ENCODE data around the gene PGRMC1.
A peak's percentile ranks its signal among the peaks of the same experiment; 100 is the strongest.
"Not testable (repeated sequence)": the region's sequence is repeated elsewhere in the genome, so short reads cannot be mapped to it uniquely, and the experiment has no call there.

Gene PGRMC1

DNA sequence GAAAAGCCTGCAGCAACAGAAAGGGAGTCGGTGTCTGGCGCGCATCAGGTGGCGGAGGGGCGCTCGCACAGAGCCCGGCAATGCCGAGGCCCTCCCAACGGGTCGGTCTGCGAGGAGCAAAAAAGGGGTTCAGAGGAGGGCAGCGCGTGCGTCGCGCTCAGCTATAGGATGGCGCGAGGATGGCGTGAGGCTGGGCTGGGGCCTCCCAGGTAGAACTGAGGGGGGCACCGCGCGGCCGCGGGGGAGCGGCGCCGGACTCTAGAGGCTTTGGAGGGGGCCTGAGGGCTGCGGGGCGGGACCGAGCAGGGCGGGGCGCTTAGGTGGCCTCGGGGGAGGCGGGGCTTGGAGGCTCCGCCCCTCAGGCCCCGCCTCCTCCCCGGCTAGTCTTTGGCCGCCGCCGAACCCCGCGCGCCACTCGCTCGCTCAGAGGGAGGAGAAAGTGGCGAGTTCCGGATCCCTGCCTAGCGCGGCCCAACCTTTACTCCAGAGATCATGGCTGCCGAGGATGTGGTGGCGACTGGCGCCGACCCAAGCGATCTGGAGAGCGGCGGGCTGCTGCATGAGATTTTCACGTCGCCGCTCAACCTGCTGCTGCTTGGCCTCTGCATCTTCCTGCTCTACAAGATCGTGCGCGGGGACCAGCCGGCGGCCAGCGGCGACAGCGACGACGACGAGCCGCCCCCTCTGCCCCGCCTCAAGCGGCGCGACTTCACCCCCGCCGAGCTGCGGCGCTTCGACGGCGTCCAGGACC, at the start of gene PGRMC1:
Gene PGRMC1, plus strand, starts transcription at position 414 of the 751 bp plus-strand sequence. Its CDS starts 79 bp downstream, at position 493.
- no peak for TF ChIP-seq JUND (IDR thresholded peaks at IDR 0.05; ENCODE audit: low read depth)
- in situ Hi-C loops (cut with HindIII; ENCODE audit: low pct_unique_long_range_greater_than_20kb, low sequenced_read_pairs) = no loop called here
- DNase-seq (ENCODE audit: low read depth in 1 of 2, low spot score in 1 of 2) = peak; percentile 49 to 74

GRCh38 chrX:119186763-119187162, 49.3 kb upstream of the PGRMC1 start:
- in situ Hi-C loops (cut with HindIII; ENCODE audit: low pct_unique_long_range_greater_than_20kb, low sequenced_read_pairs) = no loop called here
- no peak for DNase-seq (ENCODE audit: low read depth in 1 of 2, low spot score in 1 of 2)
- TF ChIP-seq JUND (IDR thresholded peaks at IDR 0.05; ENCODE audit: low read depth) = no peak

DNA sequence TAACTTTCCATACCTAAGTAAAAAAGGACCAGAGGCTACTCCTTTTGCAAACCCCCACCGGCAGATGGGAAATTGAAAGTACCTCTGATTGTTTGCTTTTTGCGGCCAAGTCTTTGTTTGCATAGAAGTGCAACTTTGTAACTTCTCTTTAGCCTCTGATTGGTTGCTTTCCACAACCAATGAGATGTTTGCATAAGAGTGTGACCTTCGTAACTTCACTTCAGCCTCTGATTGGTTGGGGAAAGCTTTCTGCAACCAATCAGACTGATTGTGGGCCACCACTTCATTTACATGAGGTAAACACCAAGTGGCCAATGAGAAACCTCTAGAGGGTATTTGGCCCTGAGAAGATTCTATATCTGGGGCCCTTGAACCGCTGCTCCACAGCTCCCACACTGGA, 48.8 kb upstream of the PGRMC1 start:
- in situ Hi-C loops (cut with HindIII; ENCODE audit: low pct_unique_long_range_greater_than_20kb, low sequenced_read_pairs) = no loop called here
- DNase-seq (ENCODE audit: low read depth in 1 of 2, low spot score in 1 of 2) = peak in 1 of 2 experiments; percentile 51
- no peak for TF ChIP-seq JUND (IDR thresholded peaks at IDR 0.05; ENCODE audit: low read depth)

DNA sequence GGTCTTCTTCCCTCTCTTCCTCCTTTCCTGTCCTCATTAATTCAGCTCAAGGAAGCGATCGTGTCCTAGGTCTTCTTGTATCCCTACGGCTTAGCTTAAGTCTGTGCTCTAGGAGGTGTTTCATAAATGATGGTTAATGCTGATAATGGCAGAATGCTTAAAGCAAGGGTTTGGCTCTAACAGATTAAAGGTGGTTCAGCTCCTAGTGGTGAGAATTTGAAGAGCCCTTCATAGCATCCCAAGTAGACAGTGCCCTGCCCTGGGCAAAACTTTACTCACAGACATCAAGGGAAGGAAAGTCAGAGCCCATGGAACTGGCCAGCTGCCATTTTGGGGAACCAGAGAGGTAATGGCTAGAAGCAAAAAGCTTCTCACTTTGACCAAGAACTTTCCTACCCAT, 47.0 kb upstream of the PGRMC1 start:
- no peak for TF ChIP-seq JUND (IDR thresholded peaks at IDR 0.05; ENCODE audit: low read depth)
- DNase-seq (ENCODE audit: low read depth in 1 of 2, low spot score in 1 of 2) = no peak
- in situ Hi-C loops (cut with HindIII; ENCODE audit: low pct_unique_long_range_greater_than_20kb, low sequenced_read_pairs) = no loop called here

DNA sequence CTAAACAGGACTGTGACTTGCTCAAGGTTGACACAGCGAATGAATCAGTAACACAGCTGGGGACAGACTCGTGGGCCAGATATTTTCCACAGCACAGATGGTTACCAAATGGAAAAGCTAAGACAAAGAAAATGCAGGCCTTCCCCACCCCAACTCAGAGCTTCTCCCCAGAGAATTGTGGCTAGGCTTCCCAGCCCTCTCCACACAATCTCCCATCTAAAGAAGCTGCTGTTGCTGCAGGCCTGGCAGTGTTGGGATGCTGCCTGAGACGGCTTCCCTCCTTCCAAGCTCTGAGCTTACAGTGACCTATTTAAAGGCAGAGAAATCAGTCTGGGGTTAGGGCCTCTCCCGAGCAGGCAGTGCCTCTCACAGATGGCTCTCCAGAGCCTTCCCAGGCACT, 46.5 kb upstream of the PGRMC1 start:
- DNase-seq (ENCODE audit: low read depth in 1 of 2, low spot score in 1 of 2) = no peak
- in situ Hi-C loops (cut with HindIII; ENCODE audit: low pct_unique_long_range_greater_than_20kb, low sequenced_read_pairs) = no loop called here
- no peak for TF ChIP-seq JUND (IDR thresholded peaks at IDR 0.05; ENCODE audit: low read depth)

- in situ Hi-C loops (cut with HindIII; ENCODE audit: low pct_unique_long_range_greater_than_20kb, low sequenced_read_pairs) = no loop called here
- no peak for DNase-seq (ENCODE audit: low read depth in 1 of 2, low spot score in 1 of 2)
- no peak for TF ChIP-seq JUND (IDR thresholded peaks at IDR 0.05; ENCODE audit: low read depth)
Observed at GRCh38 chrX:119190091-119190681, 45.9 kb upstream of the PGRMC1 start.

DNA sequence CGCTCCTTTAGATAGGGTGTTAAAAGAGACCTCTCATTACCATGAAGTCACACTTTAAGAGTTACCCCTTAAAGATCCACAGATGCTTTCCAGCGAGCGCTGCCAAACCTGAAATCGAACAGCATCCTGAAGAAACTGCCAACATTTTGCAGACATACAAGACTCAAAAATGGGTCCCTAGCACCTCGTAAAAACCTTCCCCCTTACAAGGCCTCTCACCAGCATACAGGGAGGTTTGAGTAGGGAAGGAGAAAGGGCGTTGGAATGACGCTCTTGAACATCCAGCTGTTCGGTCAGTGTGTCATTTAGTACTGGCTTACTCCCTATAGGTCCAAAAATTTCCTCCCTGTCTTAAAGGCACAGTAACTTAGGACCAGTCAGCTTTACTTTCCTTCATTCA, 45.3 kb upstream of the PGRMC1 start:
- no peak for TF ChIP-seq JUND (IDR thresholded peaks at IDR 0.05; ENCODE audit: low read depth)
- in situ Hi-C loops (cut with HindIII; ENCODE audit: low pct_unique_long_range_greater_than_20kb, low sequenced_read_pairs) = no loop called here
- DNase-seq (ENCODE audit: low read depth in 1 of 2, low spot score in 1 of 2) = no peak

DNA sequence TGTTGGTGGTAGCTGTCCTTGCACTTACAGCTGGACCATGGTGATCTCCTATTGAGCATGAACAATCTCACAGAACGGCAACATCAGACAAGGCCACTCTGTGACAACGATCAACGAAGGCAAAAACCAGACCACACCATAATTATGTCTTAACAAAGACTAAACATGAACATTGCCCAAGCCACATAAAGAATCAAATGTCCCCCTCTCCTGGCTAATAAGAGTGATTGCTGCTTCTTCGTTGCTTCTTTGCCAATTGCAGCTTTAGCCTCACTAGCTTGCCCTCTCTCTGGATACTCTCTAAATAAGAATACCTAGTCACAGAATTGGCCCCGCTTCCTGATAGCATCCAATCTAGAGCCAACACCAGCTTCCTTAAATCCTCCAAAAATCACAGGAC, 41.5 kb upstream of the PGRMC1 start:
- DNase-seq (ENCODE audit: low read depth in 1 of 2, low spot score in 1 of 2) = peak in 1 of 2 experiments; percentile 18
- TF ChIP-seq JUND (IDR thresholded peaks at IDR 0.05; ENCODE audit: low read depth) = no peak
- in situ Hi-C loops (cut with HindIII; ENCODE audit: low pct_unique_long_range_greater_than_20kb, low sequenced_read_pairs) = no loop called here

DNA sequence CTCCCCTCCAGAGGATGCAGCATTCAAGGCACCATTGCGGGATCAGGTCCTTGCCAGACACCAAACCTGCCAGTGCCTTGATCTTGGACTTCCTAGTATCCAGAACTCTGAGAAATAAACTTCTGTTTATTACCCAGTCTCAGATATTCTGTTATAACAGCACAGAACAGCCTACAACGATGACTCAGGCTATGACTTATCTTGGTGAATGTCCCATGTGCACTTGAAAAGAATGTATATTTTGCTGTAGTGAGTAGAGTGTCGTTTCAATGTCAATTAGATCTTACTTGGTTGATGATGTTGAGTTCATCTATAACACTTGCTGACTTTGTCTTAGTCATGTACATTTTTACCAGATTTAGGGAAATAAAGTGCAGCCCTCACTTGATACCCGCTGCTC, 34.5 kb upstream of the PGRMC1 start:
- TF ChIP-seq JUND (IDR thresholded peaks at IDR 0.05; ENCODE audit: low read depth) = no peak
- no peak for DNase-seq (ENCODE audit: low read depth in 1 of 2, low spot score in 1 of 2)
- in situ Hi-C loops (cut with HindIII; ENCODE audit: low pct_unique_long_range_greater_than_20kb, low sequenced_read_pairs) = no loop called here

DNA sequence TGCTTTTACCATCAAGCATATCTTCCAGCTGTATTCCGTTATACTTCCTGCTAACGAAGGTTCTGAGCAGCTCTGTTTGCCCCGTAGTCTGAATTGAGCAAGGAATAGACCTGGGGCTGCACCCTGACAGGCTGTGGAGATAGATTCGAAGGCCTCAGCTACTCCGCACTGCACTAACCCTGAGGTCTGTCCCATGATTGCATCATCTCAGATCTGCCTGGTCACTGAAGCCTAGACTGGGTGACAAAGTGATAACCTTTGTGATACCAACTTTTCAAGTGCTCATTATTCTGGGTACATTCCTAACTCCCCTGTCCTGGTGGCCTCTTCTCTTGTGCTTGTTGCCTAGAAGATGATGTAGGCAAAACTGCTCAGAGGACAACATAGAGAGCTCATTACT, 29.9 kb upstream of the PGRMC1 start:
- no peak for TF ChIP-seq JUND (IDR thresholded peaks at IDR 0.05; ENCODE audit: low read depth)
- DNase-seq (ENCODE audit: low read depth in 1 of 2, low spot score in 1 of 2) = no peak
- in situ Hi-C loops (cut with HindIII; ENCODE audit: low pct_unique_long_range_greater_than_20kb, low sequenced_read_pairs) = no loop called here

DNA sequence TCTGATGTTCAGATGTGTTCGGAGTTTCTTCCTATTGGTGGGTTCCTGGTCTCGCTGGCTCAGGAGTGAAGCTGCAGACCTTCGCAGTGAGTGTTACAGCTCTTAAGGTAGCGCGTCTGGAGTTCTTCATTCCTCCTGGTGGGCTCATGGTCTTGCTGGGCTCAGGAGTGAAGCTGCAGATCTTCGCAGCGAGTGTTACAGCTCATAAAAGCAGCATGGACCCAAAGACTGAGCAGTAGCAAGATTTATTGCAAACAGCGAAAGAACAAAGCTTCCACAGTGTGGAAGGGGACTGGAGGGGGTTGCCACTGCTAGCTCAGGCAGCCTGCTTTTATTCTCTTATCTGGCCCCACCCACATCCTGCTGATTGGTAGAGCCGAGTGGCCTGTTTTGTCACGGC, 28.6 kb upstream of the PGRMC1 start:
- DNase-seq (ENCODE audit: low read depth in 1 of 2, low spot score in 1 of 2); in situ Hi-C loops (cut with HindIII; ENCODE audit: low pct_unique_long_range_greater_than_20kb, low sequenced_read_pairs): not testable (repeated sequence)

GRCh38 chrX:119208401-119209057, 27.6 kb upstream of the PGRMC1 start:
- no peak for TF ChIP-seq JUND (IDR thresholded peaks at IDR 0.05; ENCODE audit: low read depth)
- in situ Hi-C loops (cut with HindIII; ENCODE audit: low pct_unique_long_range_greater_than_20kb, low sequenced_read_pairs) = no loop called here
- DNase-seq (ENCODE audit: low read depth in 1 of 2, low spot score in 1 of 2) = no peak

DNA sequence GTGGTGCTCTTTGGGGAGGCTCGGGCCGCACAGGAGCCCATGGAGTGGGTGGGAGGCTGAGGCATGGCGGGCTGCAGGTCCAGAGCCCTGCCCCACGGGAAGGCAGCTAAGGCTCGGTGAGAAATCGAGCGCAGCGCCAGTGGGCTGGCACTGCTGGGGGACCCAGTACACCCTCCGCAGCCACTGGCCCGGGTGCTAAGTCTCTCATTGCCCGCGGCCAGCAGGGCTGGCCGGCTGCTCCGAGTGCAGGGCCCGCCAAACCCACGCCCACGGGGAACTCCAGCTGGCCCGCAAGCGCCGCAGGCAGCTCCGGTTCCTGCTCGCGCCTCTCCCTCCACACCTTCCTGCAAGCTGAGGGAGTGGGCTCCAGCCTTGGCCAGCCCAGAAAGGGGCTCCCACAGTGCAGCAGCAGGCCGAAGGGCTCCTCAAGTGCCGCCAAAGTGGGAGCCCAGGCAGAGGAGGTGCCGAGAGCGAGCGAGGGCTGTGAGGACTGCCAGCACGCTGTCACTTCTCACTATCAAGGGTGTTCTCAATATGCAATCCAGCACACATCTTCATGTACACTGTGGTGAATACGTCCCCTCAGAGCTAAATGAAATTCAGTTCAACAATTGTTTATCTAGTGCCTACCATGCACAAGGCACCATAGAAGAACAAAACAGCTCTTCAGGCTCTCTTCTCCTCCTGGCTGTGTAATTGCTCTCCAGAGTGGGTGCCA, 25.0 kb upstream of the PGRMC1 start:
- DNase-seq (ENCODE audit: low read depth in 1 of 2, low spot score in 1 of 2); in situ Hi-C loops (cut with HindIII; ENCODE audit: low pct_unique_long_range_greater_than_20kb, low sequenced_read_pairs): not testable (repeated sequence)
